B cell (primary cell): Measurements from ENCODE around the gene GEMIN4. TPM values are rescaled to one million over a fixed set of nuclear protein-coding genes. Genes with fewer than 3 reads are reported as not detected.

Experiments
- ATAC-seq: fragments of 200-7000 bp; cut with Tn5 transposase; one replicate; pipeline ENCODE4 v1.10.0; 2021; ENCODE audit warnings: low read depth, mild to moderate bottlenecking, moderate number of reproducible peaks, moderate library complexity
- CTCF ChIA-PET: fragments of 350-600 bp; sonication (Branson Sonifier 250); formaldehyde crosslinking; loops from one replicate; lab custom pipeline; 2021; ENCODE audit warnings: antibody characterized with exemption, inconsistent platforms; lab: Charles Lee
- POLR2A ChIA-PET: fragments of 350-600 bp; sonication (Branson Sonifier 250); formaldehyde crosslinking; loops from one replicate; lab custom pipeline; 2021; ENCODE audit warnings: antibody characterized with exemption; lab: Charles Lee
- DNase-seq: peaks from one replicate; pipeline ENCODE4 v3.0.0; 2013
- H2AFZ ChIP-seq: 2 replicates; pipeline ENCODE4 v1.6.1; 2012; ENCODE audit warnings: mild to moderate bottlenecking, low read depth, low read length; ENCODE audit not compliant: insufficient read depth, poor library complexity, severe bottlenecking
- H3K27ac ChIP-seq, 2 donors: 1 replicate in 1 of 2; 2 replicates in 1 of 2; pipeline ENCODE4 v1.5.1; 2012 to 2013; ENCODE audit warnings: low read length in 2 of 2, mild to moderate bottlenecking in 2 of 2, moderate library complexity in 1 of 2
- H3K27me3 ChIP-seq, 4 experiments: fragments of 200-600 bp in 1 of 4; sonication (generic) in 1 of 4; replicated peaks in 1 of 4; 1 replicate in 2 of 4; 2 replicates in 2 of 4; pipeline versions ENCODE4 v1.6.1 to v1.7.0; 2013 to 2016; ENCODE audit warnings: low read length in 3 of 4, mild to moderate bottlenecking in 2 of 4, mixed read lengths in 1 of 4, moderate library complexity in 1 of 4; ENCODE audit not compliant: insufficient read depth in 4 of 4, control insufficient read depth in 3 of 4; ENCODE audit errors: control extremely low read depth in 1 of 4
- H3K36me3 ChIP-seq, 2 experiments: replicated peaks in 1 of 2; 1 replicate in 1 of 2; 2 replicates in 1 of 2; pipeline versions ENCODE4 v1.6.1 to v1.7.1; 2013; ENCODE audit warnings: low read length in 1 of 2; ENCODE audit not compliant: insufficient read depth in 2 of 2, control insufficient read depth in 1 of 2; ENCODE audit errors: control extremely low read depth in 1 of 2, extremely low read depth in 1 of 2
- H3K4me1 ChIP-seq, 2 donors: fragments of 200-600 bp in 1 of 2; sonication (generic) in 1 of 2; 1 replicate in 1 of 2; 2 replicates in 1 of 2; pipeline versions ENCODE4 v1.5.1 to v1.6.1; 2013 to 2017; ENCODE audit warnings: low read length in 2 of 2; ENCODE audit not compliant: control insufficient read depth in 2 of 2, insufficient read depth in 2 of 2
- H3K4me2 ChIP-seq: replicated peaks from 2 replicates; pipeline ENCODE3; 2012; ENCODE audit warnings: mild to moderate bottlenecking, low read depth, low read length; ENCODE audit not compliant: poor library complexity, severe bottlenecking
- H3K4me3 ChIP-seq, 5 experiments: fragments of 200-600 bp in 1 of 5; sonication (generic) in 1 of 5; 1 replicate in 3 of 5; 2 replicates in 2 of 5; pipeline versions ENCODE4 v1.5.1 to v1.7.0; 2011 to 2016; ENCODE audit warnings: low read length in 4 of 5, mild to moderate bottlenecking in 4 of 5, low read depth in 2 of 5, control low read depth in 1 of 5, moderate library complexity in 1 of 5; ENCODE audit not compliant: insufficient read depth in 1 of 5; ENCODE audit errors: control extremely low read depth in 1 of 5, extremely low read depth in 1 of 5
- H3K79me2 ChIP-seq: fragments of 200-600 bp; sonication (generic); one replicate; pipeline ENCODE4 v1.6.0; 2016; ENCODE audit warnings: low read length; ENCODE audit not compliant: control insufficient read depth, insufficient read depth
- H3K9ac ChIP-seq: fragments of 200-600 bp; sonication (generic); 2 replicates; pipeline ENCODE4 v1.6.1; 2017; ENCODE audit warnings: mild to moderate bottlenecking, low read length, moderate library complexity
- H3K9me3 ChIP-seq, 3 donors: one replicate each; pipeline versions ENCODE4 v1.6.1 to v1.7.1; 2013; ENCODE audit warnings: low read length in 2 of 3; ENCODE audit not compliant: control insufficient read depth in 2 of 3, insufficient read depth in 1 of 3; ENCODE audit errors: control extremely low read depth in 1 of 3
- H4K20me1 ChIP-seq: 2 replicates; pipeline ENCODE4 v1.6.0; 2012; ENCODE audit warnings: mild to moderate bottlenecking, low read length; ENCODE audit not compliant: insufficient read depth, control insufficient read depth, poor library complexity, severe bottlenecking
- H3K27ac Mint-ChIP-seq: one replicate; pipeline ENCODE4 v1.8.0; 2021; ENCODE audit warnings: mixed read lengths
- H3K27me3 Mint-ChIP-seq: one replicate; pipeline ENCODE4 v1.8.0; 2021; ENCODE audit warnings: mixed read lengths
- H3K4me1 Mint-ChIP-seq: one replicate; pipeline ENCODE4 v1.8.0; 2021; ENCODE audit warnings: mixed read lengths
- H3K4me3 Mint-ChIP-seq: one replicate; pipeline ENCODE4 v1.8.0; 2021; ENCODE audit warnings: mixed read lengths
- H3K9me3 Mint-ChIP-seq: one replicate; pipeline ENCODE4 v1.8.0; 2022; ENCODE audit warnings: mixed read lengths; ENCODE audit not compliant: insufficient read depth
- CTCF ChIP-seq: fragments of 200-600 bp; IDR thresholded peaks from one replicate; pipeline ENCODE4 v1.8.0; 2022; ENCODE audit warnings: antibody characterized with exemption, mild to moderate bottlenecking
- EZH2 ChIP-seq: IDR thresholded peaks from 2 replicates; pipeline ENCODE4 v1.6.1; 2012; ENCODE audit warnings: borderline replicate concordance, low read depth, mild to moderate bottlenecking, moderate library complexity, low read length; ENCODE audit not compliant: insufficient read depth, poor library complexity, severe bottlenecking
- WGBS: methylation state at CpG from one replicate; pipeline ENCODE4 v1.1.5; 2013; ENCODE audit warnings: missing lambda C conversion rate; ENCODE audit not compliant: insufficient coverage; 5-methylcytosine and 5-hydroxymethylcytosine counted together
- intact Hi-C: fragments of 100-400 bp; cut with micrococcal nuclease; formaldehyde crosslinking; loops from one replicate; pipeline ENCODE4 v1.10.0; 2022
- polyA plus RNA-seq: library from polyadenylated mRNA; depleted of rRNA; stranded (reverse); fragments of >200 nt; gene quantifications from 2 replicates; pipeline ENCODE4 v1.2.3, GENCODE V29; 2012
- total RNA-seq, 2 donors: library from RNA; stranded (reverse); fragments of 120-200 nt in 1 of 2; gene quantifications; 1 replicate in 1 of 2; 2 replicates in 1 of 2; pipeline versions ENCODE4 v1.2.3 to v1.2.4, GENCODE V29; 2013 to 2022

Gene GEMIN4
- total and polyA plus RNA-seq, 2 donors (not counting 1 experiment from before 2014, with no cell fraction given) = 25.6 to 26.1 TPM

GRCh38 chr17:733743-734142 lies 18.3 kb downstream of the GEMIN4 start:
- no peak overlapping the region for H3K4me3 ChIP-seq
- no peaks in the 10 kb centered on the region for H4K20me1 ChIP-seq
- H3K4me1 ChIP-seq = peaks cover 9 to 10% of the 10 kb centered on the region in 2 donors
- H3K9ac ChIP-seq = no peak overlapping the region
- Mint-ChIP-seq H3K4me3 (peak overlapping the region; percentile 88), H3K4me1 (peaks cover 10% of the 10 kb centered on the region), H3K9me3 (no peaks in the 10 kb centered on the region), H3K27me3 (no peaks in the 10 kb centered on the region), H3K27ac (no peak overlapping the region)
- no peaks in the 10 kb centered on the region for H3K79me2 ChIP-seq
- H3K9me3 ChIP-seq = peaks cover 0 to 3% (median 0%) of the 10 kb centered on the region in 3 donors
- ATAC-seq = no peak
- 79% methylated on average over 7 of the region's 10 CpGs for WGBS
- ChIA-PET CTCF (interaction anchor here (0.9 kb wide), 1 partner anchor 33 kb away, joined by 3 read pairs; no protein-coding TSS in a partner anchor), POLR2A (no interaction called here)
- H3K27ac ChIP-seq = no peak overlapping the region
- no peak for TF ChIP-seq CTCF
- TF ChIP-seq EZH2 = no peak
- DNase-seq = no peak
- no peaks in the 10 kb centered on the region for H3K36me3 ChIP-seq
- peaks cover 0 to 27% (median 12%) of the 10 kb centered on the region in 4 experiments for H3K27me3 ChIP-seq
- H2AFZ ChIP-seq = no peak overlapping the region
- no peak overlapping the region for H3K4me2 ChIP-seq
- intact Hi-C loops = loop anchor here (2.0 kb wide), 2 partner anchors 19 kb away; partner anchors contain the start of genes GEMIN4 and VPS53

GRCh38 chr17:732902-733720 lies 19.0 kb downstream of the GEMIN4 start:
- Mint-ChIP-seq H3K27me3 (no peaks in the 10 kb centered on the region), H3K27ac (peak overlapping the region; percentile 79), H3K4me3 (peak overlapping the region; percentile 88), H3K4me1 (peaks cover 10% of the 10 kb centered on the region), H3K9me3 (no peaks in the 10 kb centered on the region)
- H4K20me1 ChIP-seq = no peaks in the 10 kb centered on the region
- peaks cover 0 to 3% (median 0%) of the 10 kb centered on the region in 3 donors for H3K9me3 ChIP-seq
- 5% methylated on average over 51 of the region's 57 CpGs for WGBS
- intact Hi-C loops = loop anchor here (2.0 kb wide), 2 partner anchors 18 to 20 kb away; partner anchors contain the start of genes GEMIN4 and VPS53
- ChIA-PET POLR2A (no interaction called here), CTCF (interaction anchor here (0.9 kb wide), 1 partner anchor 33 kb away, joined by 3 read pairs; no protein-coding TSS in a partner anchor)
- H3K27me3 ChIP-seq = peaks cover 0 to 27% (median 12%) of the 10 kb centered on the region in 4 experiments
- DNase-seq (peak; percentile 50), ATAC-seq (peak; percentile 35)
- peak overlapping the region; percentile 63 for H3K9ac ChIP-seq
- peak overlapping the region in 4 of 5 experiments; percentile 32 to 57 (median 54) for H3K4me3 ChIP-seq
- peak overlapping the region; percentile 69 for H2AFZ ChIP-seq
- H3K36me3 ChIP-seq = no peaks in the 10 kb centered on the region
- H3K4me1 ChIP-seq = peaks cover 9 to 10% of the 10 kb centered on the region in 2 donors
- no peaks in the 10 kb centered on the region for H3K79me2 ChIP-seq
- H3K4me2 ChIP-seq = peak overlapping the region; percentile 97
- H3K27ac ChIP-seq = no peak overlapping the region
- TF ChIP-seq CTCF (no peak), EZH2 (no peak)
